Esophagus squamous epithelium (tissue), 4 donors: Measurements from ENCODE around the gene LRRC8C.

Source experiments
- POLR2A ChIP-seq, 4 donors: fragments of 450-650 bp; IDR thresholded peaks; one replicate each; pipeline ENCODE4 v1.6.1; 2017; ENCODE audit warnings: antibody characterized with exemption in 4 of 4, mild to moderate bottlenecking in 4 of 4, moderate library complexity in 3 of 4
- TF ChIP-seq, protein P1 (sequence below), 6 experiments: fragments of 450-650 bp in 4 of 6; fragments of 200-600 bp in 2 of 6; sonication (generic) in 2 of 6; IDR thresholded peaks; one replicate each; pipeline ENCODE4 v1.5.1; 2016 to 2019; ENCODE audit warnings: antibody characterized with exemption in 6 of 6, mild to moderate bottlenecking in 4 of 6, moderate library complexity in 4 of 6

DNA sequence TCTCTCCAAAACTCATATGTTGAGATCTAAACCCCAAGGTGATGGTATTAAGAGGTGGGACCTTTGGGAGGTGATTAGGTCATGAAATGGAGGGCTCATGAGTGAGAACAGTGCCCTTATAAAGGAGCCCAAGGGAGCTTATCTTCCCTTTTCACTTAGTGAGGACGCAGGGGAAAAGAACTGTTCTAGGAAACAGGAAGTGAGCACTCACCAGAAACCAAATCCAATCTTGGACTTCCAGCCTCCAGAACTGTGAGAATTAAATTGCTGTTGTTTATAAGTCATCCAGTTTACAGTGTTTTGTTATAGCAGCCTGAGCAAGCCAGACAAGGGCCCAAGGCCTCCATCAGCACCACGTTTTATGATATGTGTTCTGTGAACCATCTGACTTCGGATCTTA is 127.6 kb downstream of the LRRC8C start:
- TF ChIP-seq, protein P1, sequence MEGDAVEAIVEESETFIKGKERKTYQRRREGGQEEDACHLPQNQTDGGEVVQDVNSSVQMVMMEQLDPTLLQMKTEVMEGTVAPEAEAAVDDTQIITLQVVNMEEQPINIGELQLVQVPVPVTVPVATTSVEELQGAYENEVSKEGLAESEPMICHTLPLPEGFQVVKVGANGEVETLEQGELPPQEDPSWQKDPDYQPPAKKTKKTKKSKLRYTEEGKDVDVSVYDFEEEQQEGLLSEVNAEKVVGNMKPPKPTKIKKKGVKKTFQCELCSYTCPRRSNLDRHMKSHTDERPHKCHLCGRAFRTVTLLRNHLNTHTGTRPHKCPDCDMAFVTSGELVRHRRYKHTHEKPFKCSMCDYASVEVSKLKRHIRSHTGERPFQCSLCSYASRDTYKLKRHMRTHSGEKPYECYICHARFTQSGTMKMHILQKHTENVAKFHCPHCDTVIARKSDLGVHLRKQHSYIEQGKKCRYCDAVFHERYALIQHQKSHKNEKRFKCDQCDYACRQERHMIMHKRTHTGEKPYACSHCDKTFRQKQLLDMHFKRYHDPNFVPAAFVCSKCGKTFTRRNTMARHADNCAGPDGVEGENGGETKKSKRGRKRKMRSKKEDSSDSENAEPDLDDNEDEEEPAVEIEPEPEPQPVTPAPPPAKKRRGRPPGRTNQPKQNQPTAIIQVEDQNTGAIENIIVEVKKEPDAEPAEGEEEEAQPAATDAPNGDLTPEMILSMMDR (IDR thresholded peaks at IDR 0.05), result no peak
- no peak for TF ChIP-seq POLR2A (IDR thresholded peaks at IDR 0.05)
